GM06990 (cell line): Measurements from ENCODE around the gene TAL2.

ENCODE experiments used
- DNase-seq: peaks from one replicate; pipeline ENCODE4 v3.0.0-alpha.2; 2011; ENCODE audit not compliant: insufficient read length; ENCODE audit errors: extremely low read depth
- H3K27me3 ChIP-seq: replicated peaks from 2 replicates; pipeline ENCODE4 v1.6.0; 2011; ENCODE audit warnings: low read length; ENCODE audit not compliant: control insufficient read depth, insufficient read depth
- H3K36me3 ChIP-seq: 2 replicates; pipeline ENCODE4 v1.5.1; 2011; ENCODE audit warnings: low read length; ENCODE audit not compliant: control insufficient read depth, insufficient read depth
- H3K4me3 ChIP-seq: replicated peaks from 2 replicates; pipeline ENCODE4 v1.5.1; 2011; ENCODE audit warnings: low read depth, mild to moderate bottlenecking, control low read depth, low read length
- TF ChIP-seq, protein P1 (sequence below): IDR thresholded peaks from 2 replicates; pipeline ENCODE4 v1.5.1; 2011; ENCODE audit warnings: low read length, control low read depth, mild to moderate bottlenecking, inconsistent platforms; ENCODE audit not compliant: insufficient read depth, poor library complexity, severe bottlenecking

The TAL2 gene

DNA sequence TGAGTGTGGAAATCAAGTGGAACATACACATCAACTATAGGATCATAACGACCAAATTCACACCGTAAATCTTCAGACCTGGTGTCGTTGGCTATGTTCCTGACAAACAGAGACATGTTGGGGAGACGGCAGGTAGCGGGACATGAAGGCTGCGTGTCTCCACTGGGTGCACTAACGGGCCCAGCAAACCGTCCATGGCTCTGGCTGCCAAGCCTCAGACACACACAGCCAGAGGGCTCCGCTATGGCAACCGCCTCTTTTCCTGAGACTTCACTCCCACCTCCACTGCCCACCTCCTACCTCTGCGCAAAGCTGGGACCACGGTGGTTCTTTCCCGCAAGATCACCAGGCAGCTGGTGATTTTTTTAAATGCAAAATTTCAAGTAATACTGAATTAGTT lies 48.4 kb downstream of the TAL2 start:
- Histone ChIP-seq H3K4me3 (no peak overlapping the region), H3K27me3 (no peaks in the 10 kb centered on the region), H3K36me3 (no peaks in the 10 kb centered on the region; the same call in 1 of the 2 replicates)
- TF ChIP-seq, protein P1, sequence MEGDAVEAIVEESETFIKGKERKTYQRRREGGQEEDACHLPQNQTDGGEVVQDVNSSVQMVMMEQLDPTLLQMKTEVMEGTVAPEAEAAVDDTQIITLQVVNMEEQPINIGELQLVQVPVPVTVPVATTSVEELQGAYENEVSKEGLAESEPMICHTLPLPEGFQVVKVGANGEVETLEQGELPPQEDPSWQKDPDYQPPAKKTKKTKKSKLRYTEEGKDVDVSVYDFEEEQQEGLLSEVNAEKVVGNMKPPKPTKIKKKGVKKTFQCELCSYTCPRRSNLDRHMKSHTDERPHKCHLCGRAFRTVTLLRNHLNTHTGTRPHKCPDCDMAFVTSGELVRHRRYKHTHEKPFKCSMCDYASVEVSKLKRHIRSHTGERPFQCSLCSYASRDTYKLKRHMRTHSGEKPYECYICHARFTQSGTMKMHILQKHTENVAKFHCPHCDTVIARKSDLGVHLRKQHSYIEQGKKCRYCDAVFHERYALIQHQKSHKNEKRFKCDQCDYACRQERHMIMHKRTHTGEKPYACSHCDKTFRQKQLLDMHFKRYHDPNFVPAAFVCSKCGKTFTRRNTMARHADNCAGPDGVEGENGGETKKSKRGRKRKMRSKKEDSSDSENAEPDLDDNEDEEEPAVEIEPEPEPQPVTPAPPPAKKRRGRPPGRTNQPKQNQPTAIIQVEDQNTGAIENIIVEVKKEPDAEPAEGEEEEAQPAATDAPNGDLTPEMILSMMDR, result no peak
- DNase-seq, result no peak

DNA sequence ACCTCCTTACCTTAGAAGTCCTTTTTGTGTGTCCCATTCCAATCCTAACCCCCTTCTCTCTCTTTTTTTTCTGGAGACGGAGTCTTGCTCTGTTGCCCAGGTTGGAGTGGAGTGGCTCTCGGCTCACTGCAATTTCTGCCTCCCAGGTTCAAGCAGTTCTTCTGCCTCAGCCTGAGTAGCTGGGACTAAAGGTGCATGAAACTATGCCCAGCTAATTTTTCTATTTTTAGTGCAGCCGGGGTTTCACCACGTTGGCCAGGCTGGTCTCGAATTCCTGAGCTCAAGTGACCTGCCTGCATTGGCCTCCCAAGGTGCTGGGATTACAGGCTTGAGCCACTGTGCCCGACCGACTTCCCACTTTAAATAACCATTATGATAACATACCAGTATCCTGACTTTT lies 49.6 kb downstream of the TAL2 start:
- no peaks in the 10 kb centered on the region for H3K27me3 ChIP-seq
- no peaks in the 10 kb centered on the region; the same call in 1 of the 2 replicates for H3K36me3 ChIP-seq
- no peak overlapping the region for H3K4me3 ChIP-seq
- DNase-seq, result no peak
- TF ChIP-seq, protein P1, result no peak

GRCh38 chr9:105712297-105712696 lies 50.0 kb downstream of the TAL2 start:
- H3K4me3 ChIP-seq, result no peak overlapping the region
- no peak for DNase-seq
- no peaks in the 10 kb centered on the region; the same call in 1 of the 2 replicates for H3K36me3 ChIP-seq
- TF ChIP-seq, protein P1, result no peak
- H3K27me3 ChIP-seq, result no peaks in the 10 kb centered on the region
